Measurements from ENCODE around the gene CCDC40.

CCDC40 gene

DNA sequence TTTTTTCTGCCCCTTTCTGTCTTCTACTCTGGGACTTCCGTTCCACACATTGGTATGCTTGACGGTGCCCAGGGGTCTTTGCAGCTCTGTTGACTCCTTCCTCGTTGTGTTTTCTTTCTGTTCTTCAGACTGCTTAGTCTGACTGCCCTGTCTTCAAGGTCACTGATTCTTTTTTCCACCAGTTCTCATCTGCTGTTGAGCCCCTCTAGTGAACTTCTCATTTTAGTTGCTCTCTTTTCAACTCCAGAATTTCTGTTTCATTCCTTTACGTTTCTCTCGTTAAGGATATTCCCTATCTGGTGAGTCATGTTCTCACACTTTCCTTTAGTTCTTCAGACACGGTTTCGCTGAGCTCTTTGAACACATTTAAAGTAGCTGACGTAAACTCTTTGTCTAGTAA, 78.7 kb downstream of the CCDC40 start:
- DNase-seq (ENCODE audit: low spot score): no peak

DNA sequence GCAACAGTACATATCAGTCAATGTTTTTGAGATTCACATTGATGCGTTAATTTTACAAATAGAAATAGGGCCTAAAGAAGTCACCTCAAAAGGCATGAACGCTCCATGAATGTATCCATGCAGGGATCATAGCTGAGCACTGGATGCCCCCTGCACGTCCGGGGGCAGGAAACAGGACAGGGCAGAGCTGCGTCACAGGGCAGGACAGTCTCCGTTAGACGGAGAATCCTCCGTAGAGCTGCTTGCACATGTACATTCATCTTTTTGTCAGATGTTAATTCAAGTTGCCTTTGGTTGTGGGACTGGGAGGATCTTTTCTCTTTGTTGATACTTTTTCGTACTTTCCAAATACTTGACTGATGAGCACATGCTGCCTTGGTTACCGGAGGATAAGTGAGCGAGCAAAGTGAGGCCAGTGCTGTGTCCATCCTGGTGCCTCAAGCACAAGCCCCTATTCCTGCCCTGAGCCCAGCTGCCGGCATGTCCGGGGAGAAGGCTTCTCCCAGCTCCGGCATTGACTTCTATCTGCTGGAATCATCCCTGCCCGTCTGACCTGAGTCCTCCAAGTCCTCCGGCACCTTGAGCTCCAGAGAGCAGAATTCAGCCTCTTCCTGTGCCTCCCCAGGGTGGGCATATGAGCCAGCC, 80.0 kb downstream of the CCDC40 start:
- no peak for DNase-seq (ENCODE audit: low spot score)

DNA sequence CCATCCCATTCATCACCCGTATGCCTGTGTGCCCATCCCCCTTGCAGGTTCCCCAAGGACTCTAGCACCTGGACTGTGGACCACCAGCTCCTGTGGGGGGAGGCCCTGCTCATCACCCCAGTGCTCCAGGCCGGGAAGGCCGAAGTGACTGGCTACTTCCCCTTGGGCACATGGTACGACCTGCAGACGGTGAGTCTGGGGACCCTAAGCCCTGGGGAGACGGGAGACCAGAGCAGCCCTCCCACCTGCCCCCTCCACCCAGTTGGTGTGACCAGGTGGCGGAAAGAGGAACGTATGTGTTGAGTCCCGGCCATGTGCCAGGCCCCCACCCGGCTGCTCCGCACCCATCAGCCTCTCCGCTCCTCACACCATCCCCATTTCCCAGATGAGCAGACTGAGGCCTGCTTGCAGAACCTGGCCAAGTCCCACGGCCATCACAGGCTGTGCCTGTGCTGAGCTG, 80.5 kb downstream of the CCDC40 start:
- no peak for DNase-seq (ENCODE audit: low spot score)

- DNase-seq (ENCODE audit: low spot score): no peak
Measured at GRCh38 chr17:80117491-80118401, 81.3 kb downstream of the CCDC40 start.

DNA sequence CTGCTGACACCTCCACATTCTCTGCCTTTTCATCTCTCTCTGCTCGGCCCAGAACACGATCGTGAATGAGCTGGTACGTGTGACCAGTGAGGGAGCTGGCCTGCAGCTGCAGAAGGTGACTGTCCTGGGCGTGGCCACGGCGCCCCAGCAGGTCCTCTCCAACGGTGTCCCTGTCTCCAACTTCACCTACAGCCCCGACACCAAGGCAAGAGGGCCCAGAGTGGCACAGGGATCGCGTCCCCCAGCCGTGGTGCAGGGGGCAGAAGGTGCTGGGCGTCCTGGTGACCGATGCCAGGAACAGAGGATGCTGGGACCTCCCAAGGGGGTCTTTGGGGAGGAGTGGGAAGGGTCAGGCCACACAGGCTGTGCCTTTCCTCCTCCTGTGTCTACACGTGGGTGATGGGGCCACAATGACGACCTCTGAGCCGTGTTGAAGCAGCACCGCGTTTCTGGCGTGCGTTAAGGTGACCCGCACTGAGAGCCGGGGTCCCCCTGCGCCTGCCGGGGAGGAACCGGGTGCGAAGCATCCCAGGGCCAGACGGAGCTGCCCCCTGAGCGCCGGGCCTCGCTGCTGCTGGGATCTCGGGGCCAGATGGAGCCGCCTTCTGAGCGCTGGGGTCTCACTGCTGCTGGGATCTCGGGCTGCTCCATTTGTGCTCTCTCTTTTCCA, 82.3 kb downstream of the CCDC40 start:
- DNase-seq (ENCODE audit: low spot score): no peak

DNA sequence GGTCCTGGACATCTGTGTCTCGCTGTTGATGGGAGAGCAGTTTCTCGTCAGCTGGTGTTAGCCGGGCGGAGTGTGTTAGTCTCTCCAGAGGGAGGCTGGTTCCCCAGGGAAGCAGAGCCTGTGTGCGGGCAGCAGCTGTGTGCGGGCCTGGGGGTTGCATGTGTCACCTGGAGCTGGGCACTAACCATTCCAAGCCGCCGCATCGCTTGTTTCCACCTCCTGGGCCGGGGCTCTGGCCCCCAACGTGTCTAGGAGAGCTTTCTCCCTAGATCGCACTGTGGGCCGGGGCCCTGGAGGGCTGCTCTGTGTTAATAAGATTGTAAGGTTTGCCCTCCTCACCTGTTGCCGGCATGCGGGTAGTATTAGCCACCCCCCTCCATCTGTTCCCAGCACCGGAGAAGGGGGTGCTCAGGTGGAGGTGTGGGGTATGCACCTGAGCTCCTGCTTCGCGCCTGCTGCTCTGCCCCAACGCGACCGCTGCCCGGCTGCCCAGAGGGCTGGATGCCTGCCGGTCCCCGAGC, 82.9 kb downstream of the CCDC40 start:
- no peak for DNase-seq (ENCODE audit: low spot score)

GRCh38 chr17:80119839-80120238, 83.4 kb downstream of the CCDC40 start:
- DNase-seq (ENCODE audit: low spot score): no peak

GRCh38 chr17:80122026-80122575, 85.7 kb downstream of the CCDC40 start:
- no peak for DNase-seq (ENCODE audit: low spot score)

DNA sequence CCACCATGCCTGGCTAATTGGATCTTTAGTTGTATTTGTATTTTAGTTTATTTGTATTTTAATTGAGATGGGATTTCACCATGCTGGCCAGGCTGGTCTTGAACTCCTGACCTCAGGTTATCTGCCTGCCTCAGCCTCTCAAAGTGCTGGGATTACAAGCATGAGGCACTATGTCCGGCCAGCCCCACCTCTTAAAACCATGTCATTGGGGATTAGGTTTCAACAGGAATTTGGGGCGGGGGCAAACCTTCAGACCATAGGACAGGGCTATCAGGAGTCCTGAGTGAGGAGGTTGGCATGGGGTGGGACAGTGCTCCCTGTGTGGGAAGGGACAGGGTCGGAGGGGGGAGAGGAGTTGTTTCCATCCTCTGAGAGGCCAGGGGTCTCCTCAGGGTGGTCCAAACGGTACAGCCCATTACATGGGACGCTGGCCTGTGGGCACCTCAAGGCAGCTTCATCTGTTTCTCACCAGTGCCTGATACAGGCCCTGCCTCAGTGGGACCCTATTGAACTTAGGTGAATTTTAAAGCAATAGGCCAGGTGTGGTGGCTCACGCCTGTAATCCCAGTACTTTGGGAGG, 86.6 kb downstream of the CCDC40 start:
- DNase-seq (ENCODE audit: low spot score): no peak

GRCh38 chr17:80123791-80124190, 87.3 kb downstream of the CCDC40 start:
- DNase-seq (ENCODE audit: low spot score): no peak

GRCh38 chr17:80124351-80124981, 88.0 kb downstream of the CCDC40 start:
- no peak for DNase-seq (ENCODE audit: low spot score)

DNA sequence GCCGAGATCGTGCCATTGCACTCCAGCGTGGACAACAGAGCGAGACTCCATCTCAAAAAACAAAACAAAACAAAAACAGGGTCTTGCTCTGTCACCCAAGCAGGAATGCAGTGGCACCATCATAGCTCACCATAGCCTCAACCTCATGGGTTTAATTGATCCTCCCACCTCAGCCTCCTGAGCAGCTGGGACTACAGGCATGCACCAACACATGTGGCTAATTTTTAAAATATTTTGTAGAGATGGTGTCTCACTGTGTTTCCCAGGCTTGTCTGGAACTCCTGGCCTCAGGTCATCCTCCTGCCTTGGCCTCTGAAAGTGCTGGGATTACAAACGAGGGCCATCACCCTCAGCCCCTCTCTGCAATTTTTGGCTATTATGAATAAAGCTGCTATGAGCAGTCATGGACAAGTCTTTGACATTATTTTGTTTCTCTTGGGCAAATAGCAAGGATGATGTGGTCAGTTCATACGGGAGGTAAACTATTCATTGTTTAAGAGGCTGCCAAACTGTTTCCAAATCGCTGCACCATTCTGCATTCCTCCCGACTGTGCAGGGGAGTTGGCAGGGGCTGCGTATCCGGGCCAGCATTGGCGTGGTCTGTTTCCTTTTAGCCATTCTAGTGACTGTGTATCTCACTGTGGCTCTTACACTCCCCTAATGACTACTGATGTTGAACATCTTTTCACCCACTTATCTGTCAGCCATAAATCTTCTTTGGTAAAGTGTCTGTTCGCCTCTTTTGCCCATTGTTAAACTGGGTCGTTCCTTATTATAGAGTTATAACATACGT, 89.4 kb downstream of the CCDC40 start:
- DNase-seq (ENCODE audit: low spot score): no peak

DNA sequence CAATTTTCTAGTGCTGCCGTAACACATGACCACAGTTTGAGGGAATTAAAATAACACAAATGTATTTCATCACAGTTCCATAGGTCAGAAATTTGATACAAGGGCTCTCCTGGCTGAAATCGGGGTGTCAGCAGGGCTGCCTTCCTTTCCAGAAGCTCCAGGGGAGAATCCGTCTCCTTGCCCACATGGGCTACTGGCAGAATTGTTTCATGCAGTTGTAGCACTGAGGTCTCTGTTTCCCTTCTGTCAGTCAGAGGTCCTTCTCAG, 89.9 kb downstream of the CCDC40 start:
- DNase-seq (ENCODE audit: low spot score): no peak

- no peak for DNase-seq (ENCODE audit: low spot score)
Measured at GRCh38 chr17:80129006-80129565, 92.6 kb downstream of the CCDC40 start.

DNA sequence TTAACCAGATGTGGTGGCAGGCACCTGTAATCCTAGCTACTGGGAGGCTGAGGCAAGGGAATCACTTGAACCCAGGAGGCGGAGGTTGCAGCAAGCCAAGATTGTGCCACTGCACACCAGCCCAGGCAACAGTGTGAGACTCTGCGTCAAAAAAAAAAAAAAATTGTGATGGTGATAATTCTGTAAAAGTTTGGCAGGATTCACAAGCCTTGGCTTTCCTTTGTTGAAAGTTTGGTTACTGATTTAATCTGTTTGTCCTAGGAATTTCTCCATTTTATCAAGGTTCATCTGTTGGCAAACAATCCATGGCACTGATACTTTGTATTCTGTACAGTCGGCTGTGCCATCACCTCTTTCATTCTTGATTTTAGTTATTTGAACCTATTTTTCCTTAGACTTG, 94.5 kb downstream of the CCDC40 start:
- DNase-seq (ENCODE audit: low spot score): no peak

GRCh38 chr17:80132906-80133625, 96.6 kb downstream of the CCDC40 start:
- DNase-seq (ENCODE audit: low spot score): no peak

GRCh38 chr17:80133626-80133970, 97.2 kb downstream of the CCDC40 start:
- DNase-seq (ENCODE audit: low spot score): no peak

- DNase-seq (ENCODE audit: low spot score): no peak
Measured at GRCh38 chr17:80137131-80137530, 100.7 kb downstream of the CCDC40 start.

DNA sequence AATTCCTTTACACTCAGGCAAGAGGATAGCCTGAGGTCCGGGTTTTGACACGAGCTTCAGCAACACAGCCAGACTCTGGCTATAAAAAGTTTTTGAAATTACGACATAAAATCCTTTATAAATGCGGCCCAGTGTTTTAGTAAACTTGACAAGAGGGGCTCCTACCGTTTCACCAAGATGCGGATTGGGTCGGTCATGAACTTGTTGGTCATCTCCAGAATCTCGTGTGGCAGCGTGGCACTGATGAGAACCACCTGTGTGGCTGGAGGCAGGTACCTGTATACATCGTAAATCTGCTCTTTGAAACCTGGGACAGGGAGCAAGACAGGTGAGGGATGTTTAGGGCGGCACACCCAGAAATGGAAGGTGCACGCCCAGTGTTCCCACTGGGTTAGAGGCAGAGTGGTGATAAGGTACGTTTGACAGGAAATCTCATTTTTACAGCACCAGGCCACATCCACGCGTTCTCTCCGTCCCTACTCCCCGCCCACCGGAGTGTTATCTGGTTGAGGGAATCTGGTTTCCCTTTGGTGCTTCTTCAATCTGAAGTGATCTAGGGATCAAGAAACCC, 102.5 kb downstream of the CCDC40 start:
- DNase-seq (ENCODE audit: low spot score): no peak

Measured in hematopoietic multipotent progenitor cell treated with erythropoietin and hydrocortisone succinate and interleukin-3 and kit ligand, for 15 days (in vitro differentiated cells).